Effector CD4-positive, alpha-beta T cell (primary cell): ENCODE results near the gene NDUFAF3.

Source experiments
- DNase-seq: peaks from one replicate; pipeline ENCODE4 v3.0.0-alpha.2; 2020
- total RNA-seq: gene quantifications from one replicate; lab custom pipeline; 2026; lab: John Stamatoyannopoulos, UW

Gene NDUFAF3
- 34.3 reads per million, percentile 59 among the genes with 10 or more reads in this experiment for total RNA-seq

- DNase-seq = peak; percentile 88
These were observed at the start of gene NDUFAF3 for GRCh38 chr3:49021813-49022687. TSS of gene NDUFAF3 (plus strand) at chr3:49022121. CDS start at chr3:49022145, 24 bp downstream.

- no peak for DNase-seq
These were observed 47.7 kb upstream of the NDUFAF3 start for GRCh38 chr3:48974076-48974864.

- no peak for DNase-seq
These were observed 42.5 kb upstream of the NDUFAF3 start for GRCh38 chr3:48979451-48979850.

GRCh38 chr3:48980295-48980694 lies 41.6 kb upstream of the NDUFAF3 start:
- no peak for DNase-seq

GRCh38 chr3:48982016-48982415 lies 39.9 kb upstream of the NDUFAF3 start:
- DNase-seq = no peak

- DNase-seq = no peak
These were observed 39.2 kb upstream of the NDUFAF3 start for GRCh38 chr3:48982686-48983085.

GRCh38 chr3:48983096-48983495 lies 38.8 kb upstream of the NDUFAF3 start:
- DNase-seq = no peak

- no peak for DNase-seq
These were observed 37.3 kb upstream of the NDUFAF3 start for GRCh38 chr3:48984663-48985062.

GRCh38 chr3:48985831-48986376 lies 36.0 kb upstream of the NDUFAF3 start:
- no peak for DNase-seq

- no peak for DNase-seq
These were observed 32.7 kb upstream of the NDUFAF3 start for GRCh38 chr3:48989126-48989795.

- DNase-seq = peak; percentile 70
These were observed 31.9 kb upstream of the NDUFAF3 start, which contains the start of gene P4HTM for GRCh38 chr3:48989796-48990635. TSS of gene P4HTM (plus strand) at chr3:48990241. CDS start at chr3:48990257, 16 bp downstream.

- DNase-seq = no peak
These were observed 31.1 kb upstream of the NDUFAF3 start for GRCh38 chr3:48990636-48991469.

- DNase-seq = no peak
These were observed 29.9 kb upstream of the NDUFAF3 start for GRCh38 chr3:48991851-48992545.

GRCh38 chr3:48993834-48994233 lies 28.1 kb upstream of the NDUFAF3 start:
- DNase-seq = no peak

- no peak for DNase-seq
These were observed 25.3 kb upstream of the NDUFAF3 start for GRCh38 chr3:48996640-48997039.

GRCh38 chr3:48997102-48997635 lies 24.8 kb upstream of the NDUFAF3 start:
- no peak for DNase-seq

GRCh38 chr3:48997714-48998637 lies 23.9 kb upstream of the NDUFAF3 start:
- no peak for DNase-seq

GRCh38 chr3:48999085-48999858 lies 22.6 kb upstream of the NDUFAF3 start:
- DNase-seq = no peak
